ENCODE measurements around the gene SCUBE3. TPM values are rescaled to one million over a fixed set of nuclear protein-coding genes. Genes with fewer than 3 reads are reported as not detected.

SCUBE3 gene
- total RNA-seq = not detected

GRCh38 chr6:35213824-35214756, at the start of gene SCUBE3:
Gene SCUBE3 (plus strand): TSS chr6:35213956. CDS start chr6:35214419, 463 bp downstream.
- ChIA-PET POLR2A (interaction anchor here (0.5 kb wide), 1 partner anchor 46 kb away, joined by 3 read pairs; no protein-coding TSS in a partner anchor), CTCF (interaction anchor here (3.4 kb wide), 1 partner anchor 9 kb away, joined by 13 read pairs; no protein-coding TSS in a partner anchor)
- ATAC-seq (peak; percentile 37), DNase-seq (peak; percentile 24)
- Mint-ChIP-seq H3K27me3 (peaks cover 59% of the 10 kb centered on the region), H3K4me3 (peak within 1 kb of the TSS; percentile 39), H3K27ac (no peak within 1 kb of the TSS), H3K9me3 (no peaks in the 10 kb centered on the region), H3K36me3 (ENCODE audit: low read depth) (no peaks in the 10 kb centered on the region), H3K4me1 (ENCODE audit: low read depth) (peaks cover 6% of the 10 kb centered on the region)
- intact Hi-C loops (cut with micrococcal nuclease) = no loop called here
- TF ChIP-seq, protein P1, sequence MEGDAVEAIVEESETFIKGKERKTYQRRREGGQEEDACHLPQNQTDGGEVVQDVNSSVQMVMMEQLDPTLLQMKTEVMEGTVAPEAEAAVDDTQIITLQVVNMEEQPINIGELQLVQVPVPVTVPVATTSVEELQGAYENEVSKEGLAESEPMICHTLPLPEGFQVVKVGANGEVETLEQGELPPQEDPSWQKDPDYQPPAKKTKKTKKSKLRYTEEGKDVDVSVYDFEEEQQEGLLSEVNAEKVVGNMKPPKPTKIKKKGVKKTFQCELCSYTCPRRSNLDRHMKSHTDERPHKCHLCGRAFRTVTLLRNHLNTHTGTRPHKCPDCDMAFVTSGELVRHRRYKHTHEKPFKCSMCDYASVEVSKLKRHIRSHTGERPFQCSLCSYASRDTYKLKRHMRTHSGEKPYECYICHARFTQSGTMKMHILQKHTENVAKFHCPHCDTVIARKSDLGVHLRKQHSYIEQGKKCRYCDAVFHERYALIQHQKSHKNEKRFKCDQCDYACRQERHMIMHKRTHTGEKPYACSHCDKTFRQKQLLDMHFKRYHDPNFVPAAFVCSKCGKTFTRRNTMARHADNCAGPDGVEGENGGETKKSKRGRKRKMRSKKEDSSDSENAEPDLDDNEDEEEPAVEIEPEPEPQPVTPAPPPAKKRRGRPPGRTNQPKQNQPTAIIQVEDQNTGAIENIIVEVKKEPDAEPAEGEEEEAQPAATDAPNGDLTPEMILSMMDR (IDR thresholded peaks at IDR 0.05) = no peak

DNA sequence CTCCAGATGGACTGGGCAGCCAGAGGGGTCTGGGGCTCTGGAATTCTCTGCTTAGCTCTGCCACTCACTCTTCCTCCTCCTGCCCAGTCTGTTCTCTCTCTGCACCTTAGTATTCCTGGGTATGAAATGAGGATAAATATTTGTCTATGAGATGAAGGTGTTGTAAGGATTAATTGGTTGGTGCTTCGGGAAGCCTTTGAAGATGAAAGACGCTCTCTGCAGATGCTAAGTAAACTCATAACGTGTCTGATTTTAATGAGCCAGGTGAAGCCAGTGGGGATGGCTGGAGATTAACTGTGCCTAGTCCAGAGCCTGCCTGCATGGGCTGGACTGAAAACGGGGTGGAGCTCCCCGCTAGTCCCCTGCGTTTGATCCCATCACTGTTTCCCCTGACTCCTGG, 49.5 kb upstream of the SCUBE3 start:
- Mint-ChIP-seq H3K27ac (no peak overlapping the region), H3K9me3 (no peaks in the 10 kb centered on the region), H3K27me3 (peaks cover 8% of the 10 kb centered on the region), H3K4me3 (no peak overlapping the region), H3K4me1 (ENCODE audit: low read depth) (no peaks in the 10 kb centered on the region), H3K36me3 (ENCODE audit: low read depth) (no peaks in the 10 kb centered on the region)
- CTCF ChIA-PET = interaction anchor here (2.1 kb wide), 1 partner anchor 25 kb away, joined by 9 read pairs; no protein-coding TSS in a partner anchor
- TF ChIP-seq, protein P1 (IDR thresholded peaks at IDR 0.05) = no peak
- ATAC-seq (no peak), DNase-seq (no peak)
- POLR2A ChIA-PET = no interaction called here
- intact Hi-C loops (cut with micrococcal nuclease) = no loop called here

DNA sequence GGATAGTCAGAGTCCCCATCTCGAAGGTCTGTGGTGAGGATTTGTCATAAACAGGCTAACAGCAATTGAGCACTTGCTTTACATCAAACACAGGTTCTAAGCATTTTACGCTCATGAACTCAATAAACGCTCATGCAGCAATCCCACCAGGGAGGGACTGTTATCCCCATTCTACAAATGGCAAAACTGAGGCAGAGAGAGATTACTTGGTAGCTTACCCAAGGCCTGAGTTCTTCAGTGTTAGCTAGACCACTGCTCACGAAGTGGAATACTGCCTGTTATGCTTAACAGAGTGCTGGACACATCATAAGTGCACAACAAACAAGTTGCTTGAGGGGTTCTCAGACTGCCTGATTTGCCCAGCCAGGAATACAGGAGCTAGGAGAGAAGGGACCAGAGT, 48.9 kb upstream of the SCUBE3 start:
- CTCF ChIA-PET = interaction anchor here (2.1 kb wide), 1 partner anchor 25 kb away, joined by 9 read pairs; no protein-coding TSS in a partner anchor
- H3K36me3 Mint-ChIP-seq (ENCODE audit: low read depth) = no peaks in the 10 kb centered on the region
- DNase-seq (no peak), ATAC-seq (no peak)
- intact Hi-C loops (cut with micrococcal nuclease) = no loop called here
- no peak overlapping the region for H3K27ac Mint-ChIP-seq
- no peak overlapping the region for H3K4me3 Mint-ChIP-seq
- POLR2A ChIA-PET = no interaction called here
- H3K9me3 Mint-ChIP-seq = peaks cover 4% of the 10 kb centered on the region
- H3K27me3 Mint-ChIP-seq = peaks cover 8% of the 10 kb centered on the region
- TF ChIP-seq, protein P1 (IDR thresholded peaks at IDR 0.05) = no peak
- H3K4me1 Mint-ChIP-seq (ENCODE audit: low read depth) = no peaks in the 10 kb centered on the region

- CTCF ChIA-PET = interaction anchor here (0.8 to 2.1 kb wide), 2 partner anchors 26 to 40 kb away, joined by 3 to 9 read pairs; no protein-coding TSS in a partner anchor
- H3K4me3 Mint-ChIP-seq = no peak overlapping the region
- TF ChIP-seq, protein P1 (IDR thresholded peaks at IDR 0.05) = no peak
These were observed 48.1 kb upstream of the SCUBE3 start for GRCh38 chr6:35165630-35166071.

DNA sequence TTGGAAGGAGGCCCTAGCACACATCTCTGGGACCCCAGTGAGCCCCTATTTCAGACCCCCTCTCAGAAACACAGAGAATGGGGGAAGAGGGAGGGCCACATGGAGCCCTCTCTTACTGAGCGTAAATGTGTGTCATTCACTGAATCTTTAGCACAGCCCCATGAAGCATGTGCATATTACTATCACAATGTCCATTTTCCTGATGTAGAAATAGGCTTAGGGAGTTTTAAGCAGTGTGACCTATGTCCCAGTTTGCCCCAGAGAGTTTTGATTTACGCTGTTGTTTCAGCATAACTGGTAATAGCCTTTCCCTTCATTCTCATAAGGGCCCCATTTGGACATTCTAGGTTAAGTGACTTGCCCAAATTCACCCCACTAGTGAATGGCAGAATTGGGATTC, 47.6 kb upstream of the SCUBE3 start:
- Mint-ChIP-seq H3K4me1 (ENCODE audit: low read depth) (no peaks in the 10 kb centered on the region), H3K27ac (no peak overlapping the region), H3K9me3 (peaks cover 4% of the 10 kb centered on the region), H3K36me3 (ENCODE audit: low read depth) (no peaks in the 10 kb centered on the region), H3K27me3 (peaks cover 8% of the 10 kb centered on the region), H3K4me3 (no peak overlapping the region)
- ATAC-seq (no peak), DNase-seq (no peak)
- TF ChIP-seq, protein P1 (IDR thresholded peaks at IDR 0.05) = no peak
- CTCF ChIA-PET = interaction anchor here (0.8 to 2.1 kb wide), 2 partner anchors 26 to 39 kb away, joined by 3 to 9 read pairs; no protein-coding TSS in a partner anchor
- intact Hi-C loops (cut with micrococcal nuclease) = no loop called here
- POLR2A ChIA-PET = no interaction called here

More at GRCh38 chr6:35165630-35166071, 48.1 kb upstream of the SCUBE3 start:
- Mint-ChIP-seq H3K27me3 (peaks cover 8% of the 10 kb centered on the region), H3K9me3 (peaks cover 4% of the 10 kb centered on the region), H3K4me1 (ENCODE audit: low read depth) (no peaks in the 10 kb centered on the region), H3K36me3 (ENCODE audit: low read depth) (no peaks in the 10 kb centered on the region), H3K27ac (no peak overlapping the region)
- ATAC-seq = no peak
- DNase-seq = no peak
- POLR2A ChIA-PET = no interaction called here
- intact Hi-C loops (cut with micrococcal nuclease) = no loop called here

Data from activated CD8-positive, alpha-beta T cell treated with anti-CD3 and anti-CD28 coated beads for 36 hours (primary cell).